SK-N-SH treated with all-trans-retinoic acid at 6 μM for 48 hours (cell line): ENCODE results near the gene TCERG1L.

Experiments
- CSDC2 ChIP-seq: fragments of 250-450 bp; sonication (Bioruptor Pico); IDR thresholded peaks from 2 replicates; pipeline ENCODE4 v1.5.0; 2020; ENCODE audit warnings: mild to moderate bottlenecking, moderate library complexity
- ISL1 ChIP-seq: fragments of 250-450 bp; sonication (Bioruptor Pico); IDR thresholded peaks from 2 replicates; pipeline ENCODE4 v2.1.2; 2022; ENCODE audit warnings: mild to moderate bottlenecking, moderate library complexity
- TCF4 ChIP-seq: fragments of 250-450 bp; sonication (Bioruptor Pico); IDR thresholded peaks from 2 replicates; pipeline ENCODE4 v1.8.0; 2021; ENCODE audit warnings: mild to moderate bottlenecking, moderate library complexity, borderline replicate concordance
- TOX ChIP-seq: fragments of 250-450 bp; sonication (Bioruptor Pico); IDR thresholded peaks from 2 replicates; pipeline ENCODE4 v1.8.0; 2021; ENCODE audit warnings: mild to moderate bottlenecking, moderate library complexity, borderline replicate concordance

DNA sequence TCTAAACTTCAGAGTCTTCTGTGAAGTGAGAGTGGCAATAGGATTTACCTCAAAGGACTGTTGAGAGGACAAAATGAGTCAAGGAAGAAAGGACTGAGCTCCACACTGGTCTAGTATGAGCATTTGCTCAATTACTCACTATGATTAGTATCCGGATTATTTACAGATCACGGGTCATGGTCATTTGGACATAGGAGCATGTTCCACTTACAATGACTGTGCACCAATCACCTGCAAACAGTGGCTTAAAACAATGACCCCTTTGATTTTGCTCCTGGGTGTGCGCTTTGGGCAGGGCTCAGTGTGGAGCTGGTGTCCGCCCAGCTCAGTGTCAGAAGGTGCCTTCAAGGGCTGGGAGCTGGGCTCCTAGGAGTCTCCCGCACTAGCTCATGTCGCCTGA is 225.4 kb downstream of the TCERG1L start:
- TF ChIP-seq TOX (CRISPR knock-in tag) (no peak), CSDC2 (CRISPR knock-in tag) (no peak), ISL1 (CRISPR knock-in tag) (no peak), TCF4 (no peak)
